Aorta (tissue), 5 donors: ENCODE measurements around the gene PEF1. TPM values are rescaled to one million over a fixed set of nuclear protein-coding genes. Genes with fewer than 3 reads are reported as not detected.

Experiments
- ATAC-seq: fragments of 200-7000 bp; cut with Tn5 transposase; one replicate; pipeline ENCODE4 v1.9.1; 2022; ENCODE audit warnings: moderate library complexity; ENCODE audit not compliant: low FRiP score
- DNase-seq, 2 donors: peaks; one replicate each; pipeline ENCODE4 v3.0.0-alpha.2; 2020
- H3K27ac ChIP-seq, 2 donors: one replicate each; pipeline ENCODE4 v1.5.1; 2013; ENCODE audit warnings: low read length in 2 of 2, mild to moderate bottlenecking in 2 of 2, moderate library complexity in 2 of 2, control low read depth in 1 of 2, inconsistent platforms in 1 of 2, low read depth in 1 of 2
- H3K27me3 ChIP-seq, 2 donors: one replicate each; pipeline ENCODE4 v1.6.1; 2013; ENCODE audit warnings: control low read depth in 1 of 2, low read length in 1 of 2, mild to moderate bottlenecking in 1 of 2, moderate library complexity in 1 of 2; ENCODE audit not compliant: insufficient read depth in 2 of 2, control insufficient read depth in 1 of 2
- H3K36me3 ChIP-seq, 2 donors: one replicate each; pipeline ENCODE4 v1.6.1; 2013; ENCODE audit warnings: control low read depth in 1 of 2, low read length in 1 of 2, mild to moderate bottlenecking in 1 of 2; ENCODE audit not compliant: insufficient read depth in 2 of 2, control insufficient read depth in 1 of 2
- H3K4me1 ChIP-seq, 2 donors: one replicate each; pipeline ENCODE4 v1.6.1; 2013; ENCODE audit warnings: low read length in 2 of 2, control low read depth in 1 of 2, mild to moderate bottlenecking in 1 of 2, moderate library complexity in 1 of 2; ENCODE audit not compliant: insufficient read depth in 2 of 2, control insufficient read depth in 1 of 2
- H3K4me3 ChIP-seq, 2 donors: one replicate each; pipeline ENCODE4 v1.5.1; 2013; ENCODE audit warnings: low read length in 2 of 2, control low read depth in 1 of 2, mild to moderate bottlenecking in 1 of 2
- H3K9me3 ChIP-seq: one replicate; pipeline ENCODE4 v1.6.1; 2013; ENCODE audit warnings: mild to moderate bottlenecking, low read length; ENCODE audit not compliant: control insufficient read depth
- WGBS, 2 donors: extraction: QIAGEN DNeasy Blood & Tissue Kit; methylation state at CpG; one replicate each; pipeline ENCODE4 v1.1.7; 2013; 5-methylcytosine and 5-hydroxymethylcytosine counted together
- intact Hi-C, 2 donors: fragments of 100-400 bp; cut with DNase I; formaldehyde crosslinking; loops; one replicate each; pipeline versions ENCODE4 v1.14.2 to v1.15.0; 2022
- polyA plus RNA-seq, 2 donors: library from polyadenylated mRNA; stranded (reverse); fragments of 200-250 nt; gene quantifications; one replicate each; pipeline ENCODE4 v1.2.3, GENCODE V29; 2013
- total RNA-seq, 2 donors: library from RNA; stranded (reverse); fragmentation: NEBNext Ultra II Directional; extraction: Animal tissue kit (Norgen Biotek cat#: 25700); gene quantifications; one replicate each; pipeline ENCODE4 v1.2.1, GENCODE V29; 2021
- donor health status: healthy with polysubstance abuse.
- donor health status: Bipolar disorder and iron deficiency.
- donor health status: DM: no; HTN: no; CAD: no.
- donor health status: DM: no; HTN: no; CAD: no.
- donor health status: DM: yes; HTN: yes; CAD: no.

The PEF1 gene
- total and polyA plus RNA-seq, 4 donors, result 57.9 to 83.9 (median 70.3) TPM

GRCh38 chr1:31663622-31664452, 19.2 kb upstream of the PEF1 start:
- H3K4me1 ChIP-seq, result no peaks in the 10 kb centered on the region
- 57 to 66% methylated on average over 9 of the region's 9 CpGs for WGBS, 2 donors
- H3K36me3 ChIP-seq, result no peaks in the 10 kb centered on the region
- H3K27me3 ChIP-seq, result no peaks in the 10 kb centered on the region
- H3K4me3 ChIP-seq, result no peak overlapping the region
- no peak for DNase-seq
- intact Hi-C loops, result loop anchor here (1.0 to 10.0 kb wide), 4 partner anchors 81 to 301 kb away; no protein-coding TSS in a partner anchor
- H3K9me3 ChIP-seq, result no peaks in the 10 kb centered on the region
- ATAC-seq, result peak; percentile 78
- no peak overlapping the region for H3K27ac ChIP-seq

DNA sequence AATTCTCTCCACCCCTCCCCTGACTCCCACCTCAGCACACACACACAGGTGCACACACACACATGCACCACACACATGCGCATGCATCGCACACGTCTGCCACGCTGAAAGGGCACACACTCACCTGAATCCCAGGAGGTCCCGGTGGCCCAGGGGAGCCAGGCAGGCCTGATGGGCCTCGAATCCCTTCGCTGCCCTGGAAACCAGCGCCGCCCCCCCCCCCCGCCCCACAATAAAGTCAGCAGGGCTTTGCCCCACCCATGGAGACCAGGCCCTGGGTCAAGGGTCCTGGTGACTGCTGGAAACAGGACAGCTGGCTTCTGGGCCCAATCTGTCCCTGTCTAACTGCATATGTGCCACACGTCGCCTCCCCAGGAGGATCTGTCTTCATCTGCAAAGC, 17.8 kb upstream of the PEF1 start:
- H3K4me1 ChIP-seq, result no peaks in the 10 kb centered on the region
- intact Hi-C loops, result loop anchor here (2.0 to 10.0 kb wide), 2 partner anchors 82 to 302 kb away; no protein-coding TSS in a partner anchor
- H3K27ac ChIP-seq, result no peak overlapping the region
- H3K27me3 ChIP-seq, result no peaks in the 10 kb centered on the region
- no peaks in the 10 kb centered on the region for H3K36me3 ChIP-seq
- 93 to 98% methylated on average over 10 to 12 of the region's 12 CpGs for WGBS, 2 donors
- H3K9me3 ChIP-seq, result no peaks in the 10 kb centered on the region
- DNase-seq (no peak), ATAC-seq (no peak)
- H3K4me3 ChIP-seq, result no peak overlapping the region

- Histone ChIP-seq H3K36me3 (no peaks in the 10 kb centered on the region), H3K27ac (no peak overlapping the region), H3K4me3 (no peak overlapping the region), H3K4me1 (no peaks in the 10 kb centered on the region), H3K27me3 (no peaks in the 10 kb centered on the region), H3K9me3 (no peaks in the 10 kb centered on the region)
- DNase-seq (peak in 1 of 2 donors; percentile 21), ATAC-seq (no peak)
- intact Hi-C loops, result loop anchor here (2.0 to 10.0 kb wide), 2 partner anchors 83 to 303 kb away; no protein-coding TSS in a partner anchor
- WGBS, 2 donors, result 96 to 98% methylated on average over 6 of the region's 6 CpGs
Observed at GRCh38 chr1:31661856-31662255, 17.2 kb upstream of the PEF1 start.

DNA sequence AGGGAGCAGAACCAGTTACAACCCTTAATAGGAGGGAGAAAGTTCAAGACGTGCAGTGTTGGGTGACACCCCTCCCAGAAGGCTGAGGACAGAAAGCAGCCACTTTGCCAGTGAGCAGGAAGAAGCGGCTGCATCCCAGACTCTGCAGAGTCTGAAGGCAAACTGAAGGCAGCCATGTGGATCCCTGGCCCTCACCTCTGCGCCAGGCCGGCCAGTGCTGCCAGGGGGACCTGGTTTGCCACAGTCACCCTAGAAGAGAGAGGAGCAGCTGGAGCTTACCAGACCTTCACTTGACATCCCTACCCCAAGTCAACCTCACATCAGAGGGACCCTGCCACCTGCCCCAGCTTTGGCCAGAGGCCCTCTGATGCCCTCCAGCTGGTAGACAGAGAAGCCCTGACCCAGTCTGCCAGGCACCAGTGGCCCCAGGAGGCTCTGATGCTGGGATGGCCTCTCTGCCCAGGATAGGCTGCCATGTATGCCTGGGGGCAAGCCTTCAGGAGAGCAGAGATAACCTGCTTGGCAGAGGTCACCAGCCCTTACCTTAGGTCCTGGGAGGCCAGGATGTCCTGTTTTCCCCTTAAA, 16.3 kb upstream of the PEF1 start:
- intact Hi-C loops, result loop anchor here in 1 of 2 donors (10.0 kb wide), 1 partner anchor 304 kb away; no protein-coding TSS in a partner anchor
- DNase-seq (no peak), ATAC-seq (no peak)
- Histone ChIP-seq H3K27me3 (no peaks in the 10 kb centered on the region), H3K4me3 (no peak overlapping the region), H3K27ac (no peak overlapping the region), H3K9me3 (no peaks in the 10 kb centered on the region), H3K4me1 (no peaks in the 10 kb centered on the region), H3K36me3 (no peaks in the 10 kb centered on the region)
- 85 to 87% methylated on average over 4 of the region's 4 CpGs for WGBS, 2 donors

GRCh38 chr1:31659889-31660288, 15.2 kb upstream of the PEF1 start:
- Histone ChIP-seq H3K4me3 (no peak overlapping the region), H3K9me3 (no peaks in the 10 kb centered on the region), H3K36me3 (no peaks in the 10 kb centered on the region), H3K4me1 (no peaks in the 10 kb centered on the region), H3K27ac (no peak overlapping the region), H3K27me3 (no peaks in the 10 kb centered on the region)
- WGBS, 2 donors, result 28 to 35% methylated on average over 3 of the region's 3 CpGs
- no peak for DNase-seq
- intact Hi-C loops, result loop anchor here in 1 of 2 donors (10.0 kb wide), 1 partner anchor 305 kb away; no protein-coding TSS in a partner anchor
- ATAC-seq, result no peak

DNA sequence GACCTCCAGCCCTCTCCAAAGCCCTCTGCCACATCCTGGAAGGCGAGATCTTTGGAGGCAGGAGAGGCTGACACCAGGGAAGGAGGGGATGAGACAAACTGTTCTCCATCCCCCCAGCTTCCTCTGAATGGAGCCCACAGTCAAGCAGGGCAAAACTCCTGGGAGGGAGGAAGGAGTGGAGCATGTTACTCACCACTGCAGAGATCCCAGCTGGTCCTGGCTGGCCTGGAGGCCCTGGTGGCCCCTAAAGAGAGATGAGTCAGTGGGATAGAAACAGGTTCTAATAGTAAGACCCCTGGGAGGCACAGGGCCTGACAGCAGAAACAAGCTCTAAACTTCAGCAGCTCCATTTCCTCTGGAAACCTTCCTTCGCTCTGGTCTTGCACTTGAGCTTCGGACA, 14.0 kb upstream of the PEF1 start:
- H3K36me3 ChIP-seq, result no peaks in the 10 kb centered on the region
- intact Hi-C loops, result no loop called here
- no peak for ATAC-seq

GRCh38 chr1:31657972-31658510, 13.4 kb upstream of the PEF1 start:
- H3K4me3 ChIP-seq, result no peak overlapping the region
- H3K9me3 ChIP-seq, result no peaks in the 10 kb centered on the region
- no peaks in the 10 kb centered on the region for H3K4me1 ChIP-seq
- H3K36me3 ChIP-seq, result no peaks in the 10 kb centered on the region
- ATAC-seq, result no peak
- intact Hi-C loops, result no loop called here
- WGBS, 2 donors, result 91 to 94% methylated on average over 12 of the region's 12 CpGs
- no peak overlapping the region for H3K27ac ChIP-seq
- H3K27me3 ChIP-seq, result no peaks in the 10 kb centered on the region
- DNase-seq, result peak in 1 of 2 donors; percentile 67

More for the DNA sequence above, 14.0 kb upstream of the PEF1 start:
- H3K4me1 ChIP-seq, result no peaks in the 10 kb centered on the region
- no peak overlapping the region for H3K27ac ChIP-seq
- H3K9me3 ChIP-seq, result no peaks in the 10 kb centered on the region
- DNase-seq, result peak; percentile 21 to 62
- no peaks in the 10 kb centered on the region for H3K27me3 ChIP-seq
- WGBS, 2 donors, result 94 to 97% methylated on average over 3 of the region's 3 CpGs
- no peak overlapping the region for H3K4me3 ChIP-seq

GRCh38 chr1:31657020-31657804, 12.5 kb upstream of the PEF1 start:
- intact Hi-C loops, result no loop called here
- no peak for ATAC-seq
- no peaks in the 10 kb centered on the region for H3K9me3 ChIP-seq
- no peaks in the 10 kb centered on the region for H3K36me3 ChIP-seq
- H3K27ac ChIP-seq, result no peak overlapping the region
- no peaks in the 10 kb centered on the region for H3K27me3 ChIP-seq
- peak in 1 of 2 donors; percentile 68 for DNase-seq
- WGBS, 2 donors, result 81 to 84% methylated on average over 14 of the region's 14 CpGs
- H3K4me3 ChIP-seq, result no peak overlapping the region
- no peaks in the 10 kb centered on the region for H3K4me1 ChIP-seq
